ENCODE measurements around the gene LSM14B.

- TF ChIP-seq CTCF (IDR thresholded peaks at IDR 0.05; ENCODE audit: poor library complexity) (no peak), EZH2phosphoT487 (IDR thresholded peaks at IDR 0.05; ENCODE audit: low read depth, severe bottlenecking, unreplicated experiment) (no peak)
Observed at GRCh38 chr20:62168890-62169435, 46.7 kb downstream of the LSM14B start.

All from hepatocyte (in vitro differentiated cells).